GM18498 (cell line): Measurements from ENCODE around the gene KLRC2.
"Not testable (repeated sequence)": the region's sequence is repeated elsewhere in the genome, so short reads cannot be mapped to it uniquely, and the experiment has no call there.

Experiments used
- ATAC-seq: cut with Tn5 transposase; IDR thresholded peaks from one replicate; pipeline ENCODE4 v1.9.1; 2021; ENCODE audit warnings: mild to moderate bottlenecking, moderate library complexity; ENCODE audit not compliant: unreplicated experiment

The KLRC2 gene

DNA sequence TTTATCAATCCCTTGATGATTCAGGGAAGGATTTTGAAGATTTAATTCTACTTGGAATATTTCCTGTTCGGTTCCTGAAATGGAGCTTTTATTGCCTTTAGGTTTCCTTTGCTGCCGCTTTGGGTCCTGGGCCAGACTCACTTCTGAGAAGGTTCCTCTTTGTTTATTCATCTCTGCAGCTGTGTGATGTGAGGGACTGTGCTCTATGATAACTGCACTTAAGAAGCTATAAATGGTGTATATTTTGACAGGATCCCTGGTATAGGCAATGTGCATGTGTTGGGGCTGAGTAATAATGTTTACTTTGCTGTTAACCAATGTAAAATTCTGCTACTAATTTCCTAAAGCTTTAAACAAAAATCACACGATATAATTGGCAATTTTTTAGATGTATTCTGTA is at the start of gene KLRC2:
KLRC2 (minus strand) TSS at position 195 of the 400 bp plus-strand sequence; CDS start at position 171, 24 bp downstream.
- not testable (repeated sequence) for ATAC-seq

DNA sequence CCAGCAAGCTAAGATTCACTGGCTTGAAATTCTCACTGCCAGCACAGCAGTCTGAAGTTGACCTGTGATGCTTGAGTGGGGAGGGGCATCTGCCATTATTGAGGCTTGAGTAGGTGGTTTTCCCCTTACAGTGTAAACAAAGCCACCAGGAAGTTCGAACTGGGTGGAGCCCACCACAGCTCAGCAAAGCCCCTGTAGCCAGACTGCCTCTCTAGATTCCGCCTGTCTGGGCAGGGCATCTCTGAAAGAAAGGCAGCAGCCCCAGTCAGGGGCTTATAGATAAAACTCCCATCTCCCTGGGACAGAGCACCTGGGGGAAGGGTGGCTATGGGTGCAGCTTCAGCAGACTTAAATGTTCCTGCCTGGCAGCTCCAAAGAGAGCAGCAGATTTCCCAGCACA is 46.1 kb upstream of the KLRC2 start:
- ATAC-seq = not testable (repeated sequence)

DNA sequence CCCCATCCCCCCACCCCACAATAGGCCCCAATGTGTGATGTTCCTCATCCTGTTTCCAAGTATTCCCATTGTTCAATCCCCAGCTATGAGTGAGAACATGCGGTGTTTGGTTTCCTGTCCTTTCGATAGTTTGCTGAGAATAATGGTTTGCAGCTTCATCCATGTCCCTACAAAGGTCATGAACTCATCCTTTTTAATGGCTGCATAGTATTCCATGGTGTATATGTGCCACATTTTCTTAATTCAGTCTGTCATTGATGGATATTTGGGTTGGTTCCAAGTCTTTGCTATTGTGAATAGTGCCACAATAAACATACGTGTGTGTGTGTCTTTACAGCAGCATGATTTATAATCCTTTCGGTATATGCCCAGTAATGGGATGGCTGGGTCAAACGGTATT is 37.0 kb upstream of the KLRC2 start:
- not testable (repeated sequence) for ATAC-seq

DNA sequence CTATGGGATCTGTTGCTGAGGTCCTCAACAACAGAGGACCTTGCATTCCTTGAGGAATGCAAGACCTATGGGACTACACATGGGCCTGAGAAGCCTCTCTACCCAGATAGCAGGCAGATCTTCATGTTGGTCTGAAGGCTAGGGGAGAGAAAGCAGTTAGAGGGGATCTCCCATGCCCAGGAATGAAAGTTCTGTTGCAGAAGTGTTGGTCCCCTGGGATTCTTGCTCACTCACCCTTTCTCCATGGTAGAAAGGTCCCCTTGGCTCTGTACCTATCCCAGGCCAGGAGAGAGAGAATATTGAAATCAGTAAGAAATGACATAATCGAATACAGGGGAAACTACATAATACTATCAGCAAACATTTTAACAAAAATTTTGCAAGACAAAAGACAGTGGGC is 33.9 kb upstream of the KLRC2 start:
- ATAC-seq = no peak

DNA sequence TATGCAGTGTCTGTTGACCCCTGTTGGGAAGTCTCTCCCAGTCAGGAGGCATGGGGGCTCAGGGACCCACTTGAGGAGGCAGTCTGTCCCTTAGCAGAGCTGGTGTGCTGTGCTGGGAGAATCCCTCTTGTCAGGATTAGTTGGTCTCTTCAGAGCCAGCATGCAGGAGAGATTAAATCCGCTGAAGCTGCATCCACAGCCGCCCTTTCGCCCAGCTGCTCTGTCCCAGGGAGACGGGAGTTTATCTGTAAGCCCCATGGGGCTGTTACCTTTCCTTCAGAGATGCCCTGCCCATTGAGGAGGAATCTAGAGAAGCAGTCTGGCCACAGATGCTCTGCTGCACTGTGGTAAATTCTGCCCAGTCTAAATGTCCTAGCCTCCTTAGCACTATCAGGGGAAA is 30.5 kb upstream of the KLRC2 start:
- no peak for ATAC-seq

DNA sequence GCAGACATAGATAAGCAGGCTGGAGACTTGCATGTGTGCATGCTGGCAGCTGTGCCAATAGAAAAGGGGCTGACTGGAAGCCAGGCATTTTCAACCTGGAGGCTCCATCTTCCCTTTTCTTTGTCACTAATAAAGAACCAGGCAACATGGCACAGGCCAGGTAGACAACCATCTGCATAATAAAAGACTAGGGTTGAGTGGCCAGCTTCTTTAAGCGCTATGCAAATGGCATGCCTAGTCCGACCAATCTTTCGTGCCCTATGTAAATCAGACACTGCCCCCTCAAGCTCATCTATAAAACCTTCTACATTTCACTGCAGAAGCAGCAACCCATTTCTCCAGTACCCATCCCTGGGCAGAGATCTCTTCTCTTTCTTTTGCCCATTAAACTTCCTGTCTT is 21.9 kb upstream of the KLRC2 start:
- no peak for ATAC-seq

DNA sequence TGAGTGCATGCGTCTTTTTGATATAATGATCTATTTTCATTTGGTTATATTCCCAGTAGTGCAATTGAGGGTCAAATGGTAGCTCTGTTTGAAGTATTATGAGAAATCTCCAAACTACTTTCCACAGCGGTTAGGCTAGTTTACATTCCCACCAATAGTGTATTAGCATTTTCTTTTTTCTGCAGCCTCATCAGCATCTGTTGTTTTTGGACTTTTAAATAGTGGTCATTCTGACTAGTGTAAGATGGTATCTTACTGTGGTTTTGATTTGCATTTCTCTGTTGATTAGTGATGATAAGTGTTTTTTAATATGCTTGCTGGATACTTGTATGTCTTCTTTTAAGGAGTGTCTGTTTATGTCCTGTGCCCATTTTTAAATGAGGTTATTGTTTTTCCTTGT is 21.0 kb upstream of the KLRC2 start:
- no peak for ATAC-seq

DNA sequence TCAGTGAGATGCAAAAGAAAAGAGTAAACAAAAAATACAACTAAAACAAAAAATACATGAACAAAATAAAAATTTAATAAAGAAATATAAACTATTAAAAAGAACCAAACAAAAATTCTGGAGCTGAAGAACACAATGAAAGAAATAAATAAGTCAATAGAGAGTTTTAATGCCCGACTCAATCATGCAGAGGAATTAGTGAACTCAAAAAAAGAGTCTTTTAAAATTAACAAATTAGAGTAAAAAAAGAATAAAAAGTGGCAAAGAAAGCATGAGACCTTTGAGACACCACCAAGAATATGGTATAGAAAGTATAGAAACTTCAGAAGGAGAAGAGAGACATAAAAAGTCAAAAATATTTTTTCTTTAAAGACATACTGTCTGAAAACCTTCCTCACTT is 20.0 kb upstream of the KLRC2 start:
- no peak for ATAC-seq

DNA sequence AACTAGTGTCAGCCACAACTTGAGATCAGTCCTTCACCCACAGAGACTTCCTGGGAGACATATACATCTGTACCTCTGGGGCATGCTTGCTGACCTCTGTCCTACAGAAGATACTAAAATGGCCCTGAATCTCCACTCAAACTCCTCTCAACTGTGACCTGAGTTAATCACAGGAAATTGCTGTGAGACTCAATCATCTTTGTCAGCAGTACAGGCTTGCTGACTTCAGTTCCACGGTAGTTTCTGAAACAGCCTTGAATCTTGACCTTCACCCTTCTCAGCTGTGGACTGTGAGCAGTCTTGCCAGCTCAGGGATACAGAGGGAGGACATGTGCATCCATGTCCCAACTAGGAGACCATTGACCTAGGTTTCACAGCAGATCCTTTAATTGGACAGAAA is 18.7 kb upstream of the KLRC2 start:
- ATAC-seq = no peak

DNA sequence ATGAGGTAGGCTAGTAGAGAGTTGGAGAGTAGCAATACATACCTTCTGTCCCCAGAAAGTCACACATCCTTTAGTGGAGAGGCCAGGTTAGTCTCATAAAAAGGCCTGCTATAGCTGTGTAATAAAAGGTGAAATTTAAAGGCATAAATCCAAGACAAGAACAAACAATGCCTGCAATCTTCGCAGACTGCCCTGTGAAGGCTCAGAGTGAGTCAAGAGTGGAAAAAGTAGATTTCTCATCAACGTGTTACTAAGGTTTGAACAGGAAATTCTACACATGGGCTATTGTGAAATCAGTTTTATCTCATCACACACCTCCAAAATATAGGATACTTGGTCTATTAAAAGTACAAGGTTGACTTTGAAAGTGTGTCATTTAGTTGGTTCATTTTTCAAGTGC is 17.3 kb upstream of the KLRC2 start, which contains the start of gene KLRC1:
KLRC1 (minus strand) TSS at position 222 of the 400 bp plus-strand sequence. CDS start 2,221 bp downstream, outside the sequence.
- ATAC-seq = no peak

DNA sequence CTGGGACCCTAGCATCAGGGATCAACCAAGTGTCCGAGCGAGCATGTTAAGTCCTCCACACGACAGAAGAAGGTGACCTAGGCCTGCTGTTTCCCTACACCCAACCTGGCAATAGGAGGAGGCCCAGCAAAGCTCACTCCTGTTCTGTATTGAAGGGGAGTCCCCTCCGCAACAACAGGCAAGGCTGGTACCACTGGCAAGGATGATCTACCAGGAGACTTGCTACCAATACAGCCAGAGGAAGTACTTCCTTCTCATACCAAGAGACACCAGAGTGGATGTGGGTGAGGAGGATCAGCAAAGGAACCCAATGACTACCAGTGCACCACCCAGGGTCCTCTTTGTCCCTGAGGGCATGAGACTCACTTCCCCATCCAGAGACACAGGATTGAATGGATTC is 12.4 kb upstream of the KLRC2 start:
- no peak for ATAC-seq

DNA sequence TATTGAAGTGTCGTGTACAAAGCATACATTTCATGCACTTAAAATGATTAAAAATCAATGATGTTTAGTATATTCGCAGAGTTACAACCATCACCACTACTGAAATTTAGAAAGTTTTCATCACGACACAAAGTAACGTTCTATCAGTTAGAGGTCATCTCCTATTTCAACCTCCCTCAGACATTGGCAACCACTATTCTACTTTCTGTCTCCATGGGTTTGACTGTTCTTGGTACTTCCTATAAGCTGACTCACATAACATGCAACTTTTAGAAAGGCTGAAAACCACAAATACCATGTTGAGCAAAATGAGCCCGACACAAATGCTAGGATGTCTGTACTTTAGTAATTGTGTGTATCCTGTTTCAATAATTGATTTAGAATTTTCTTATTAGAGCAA is 10.2 kb upstream of the KLRC2 start:
- ATAC-seq = not testable (repeated sequence)

DNA sequence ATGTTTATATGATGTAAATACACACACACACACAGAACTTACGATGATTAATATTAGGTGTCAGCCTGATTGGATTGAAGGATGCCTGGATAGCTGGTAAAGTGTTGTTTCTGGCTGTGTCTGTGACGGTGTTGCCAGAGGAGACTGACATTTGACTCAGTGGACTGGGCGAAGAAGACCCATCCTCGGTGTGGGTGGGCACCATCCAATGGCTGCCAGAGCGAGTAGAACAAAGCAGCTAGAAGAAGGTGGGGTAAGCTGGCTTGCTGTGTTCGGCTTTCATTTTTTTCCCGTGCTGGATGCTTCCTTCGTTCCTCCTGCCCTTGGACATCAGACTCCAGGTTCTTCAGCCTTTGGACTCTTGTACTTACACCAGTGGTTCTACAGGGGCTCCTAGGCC is 5.3 kb upstream of the KLRC2 start:
- not testable (repeated sequence) for ATAC-seq

DNA sequence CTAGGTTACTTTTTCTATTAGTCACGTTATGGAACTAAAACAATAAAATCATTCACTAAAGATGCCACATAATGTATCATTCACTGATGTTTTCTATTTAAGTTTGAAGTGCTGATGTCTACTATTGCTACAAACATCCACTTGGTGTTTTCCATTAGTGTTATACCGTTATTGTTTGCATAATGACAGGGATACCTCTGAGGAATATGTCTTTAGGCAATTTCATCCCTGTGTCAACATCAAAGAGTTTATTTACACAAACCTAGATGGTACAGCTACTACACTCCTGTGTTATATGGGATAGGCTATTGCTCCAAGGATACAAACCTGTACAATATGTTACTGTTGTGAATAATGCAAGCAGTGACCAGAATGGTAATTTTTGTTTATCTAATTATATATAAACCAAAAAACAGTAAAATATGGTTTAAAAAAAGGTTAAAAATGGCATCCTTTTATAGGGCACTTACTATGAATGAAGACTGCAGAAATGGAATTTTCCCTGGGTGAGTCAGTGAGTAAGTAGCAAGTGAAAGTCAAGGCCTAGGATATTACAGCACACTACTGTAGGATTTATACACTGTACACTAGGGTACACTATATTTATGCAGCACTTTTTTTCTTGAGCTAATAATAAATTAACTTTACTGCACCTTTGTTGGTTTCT is 3.9 kb upstream of the KLRC2 start:
- not testable (repeated sequence) for ATAC-seq

DNA sequence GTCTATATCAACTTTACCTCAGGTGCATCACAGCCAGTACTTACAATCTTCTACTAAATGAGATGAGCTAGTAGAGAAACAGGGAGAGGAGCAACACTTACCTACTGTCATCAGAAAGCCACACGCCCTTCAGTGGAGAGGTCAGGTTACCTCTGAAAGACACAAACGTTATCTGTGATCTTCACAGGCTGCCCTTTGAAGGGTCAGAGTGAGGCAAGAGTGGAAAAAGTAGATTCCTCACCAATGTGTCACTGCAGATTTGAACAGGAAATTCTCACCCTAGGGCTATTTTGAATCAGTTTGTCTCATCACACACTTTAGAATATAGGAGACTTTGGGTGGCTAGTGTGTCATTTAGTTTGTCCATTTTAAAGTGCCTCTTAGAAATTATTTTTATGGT is 1.8 kb upstream of the KLRC2 start:
- ATAC-seq = not testable (repeated sequence)

DNA sequence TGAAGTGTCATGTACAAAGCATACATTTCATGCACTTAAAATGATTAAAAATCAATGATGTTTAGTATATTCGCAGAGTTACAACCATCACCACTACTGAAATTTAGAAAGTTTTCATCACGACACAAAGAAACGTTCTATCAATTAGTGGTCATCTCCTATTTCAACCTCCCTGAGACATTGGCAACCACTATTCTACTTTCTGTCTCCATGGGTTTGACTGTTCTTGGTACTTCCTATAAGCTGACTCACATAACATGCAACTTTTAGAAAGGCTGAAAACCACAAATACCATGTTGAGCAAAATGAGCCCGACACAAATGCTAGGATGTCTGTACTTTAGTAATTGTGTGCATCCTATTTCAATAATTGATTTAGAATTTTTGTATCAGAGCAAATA is 5.2 kb downstream of the KLRC2 start:
- not testable (repeated sequence) for ATAC-seq

DNA sequence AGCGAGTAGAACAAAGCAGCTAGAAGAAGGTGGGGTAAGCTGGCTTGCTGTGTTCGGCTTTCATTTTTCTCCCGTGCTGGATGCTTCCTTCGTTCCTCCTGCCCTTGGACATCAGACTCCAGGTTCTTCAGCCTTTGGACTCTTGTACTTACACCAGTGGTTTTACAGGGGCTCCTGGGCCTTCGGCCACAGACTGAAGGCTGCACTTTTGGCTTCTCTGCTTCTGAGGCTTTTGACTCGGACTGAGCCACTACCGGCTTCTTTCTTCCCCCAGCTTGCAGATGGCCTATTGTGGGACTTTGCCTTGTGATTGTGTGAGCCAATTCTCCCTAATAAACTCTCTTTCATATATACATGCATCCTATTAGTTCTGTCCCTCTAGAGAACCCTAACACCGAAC is 9.9 kb downstream of the KLRC2 start:
- ATAC-seq = not testable (repeated sequence)

DNA sequence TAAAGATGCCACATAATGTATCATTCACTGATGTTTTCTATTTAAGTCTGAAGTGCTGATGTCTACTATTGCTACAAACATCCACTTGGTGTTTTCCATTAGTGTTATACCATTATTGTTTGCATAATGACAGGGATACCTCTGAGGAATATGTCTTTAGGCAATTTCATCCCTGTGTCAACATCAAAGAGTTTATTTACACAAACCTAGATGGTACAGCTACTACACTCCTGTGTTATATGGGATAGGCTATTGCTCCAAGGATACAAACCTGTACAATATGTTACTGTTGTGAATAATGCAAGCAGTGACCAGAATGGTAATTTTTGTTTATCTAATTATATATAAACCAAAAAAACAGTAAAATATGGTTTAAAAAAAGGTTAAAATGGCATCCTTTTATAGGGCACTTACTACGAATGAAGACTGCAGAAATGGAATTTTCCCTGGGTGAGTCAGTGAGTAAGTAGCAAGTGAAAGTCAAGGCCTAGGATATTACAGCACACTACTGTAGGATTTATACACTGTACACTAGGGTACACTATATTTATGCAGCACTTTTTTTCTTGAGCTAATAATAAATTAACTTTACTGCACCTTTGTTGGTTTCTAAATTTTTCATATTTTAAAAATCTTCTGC is 11.4 kb downstream of the KLRC2 start:
- not testable (repeated sequence) for ATAC-seq

DNA sequence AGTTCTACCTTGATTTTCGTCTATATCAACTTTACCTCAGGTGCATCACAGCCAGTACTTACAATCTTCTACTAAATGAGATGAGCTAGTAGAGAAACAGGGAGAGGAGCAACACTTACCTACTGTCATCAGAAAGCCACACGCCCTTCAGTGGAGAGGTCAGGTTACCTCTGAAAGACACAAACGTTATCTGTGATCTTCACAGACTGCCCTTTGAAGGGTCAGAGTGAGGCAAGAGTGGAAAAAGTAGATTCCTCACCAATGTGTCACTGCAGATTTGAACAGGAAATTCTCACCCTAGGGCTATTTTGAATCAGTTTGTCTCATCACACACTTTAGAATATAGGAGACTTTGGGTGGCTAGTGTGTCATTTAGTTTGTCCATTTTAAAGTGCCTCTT is 13.7 kb downstream of the KLRC2 start:
- ATAC-seq = not testable (repeated sequence)

DNA sequence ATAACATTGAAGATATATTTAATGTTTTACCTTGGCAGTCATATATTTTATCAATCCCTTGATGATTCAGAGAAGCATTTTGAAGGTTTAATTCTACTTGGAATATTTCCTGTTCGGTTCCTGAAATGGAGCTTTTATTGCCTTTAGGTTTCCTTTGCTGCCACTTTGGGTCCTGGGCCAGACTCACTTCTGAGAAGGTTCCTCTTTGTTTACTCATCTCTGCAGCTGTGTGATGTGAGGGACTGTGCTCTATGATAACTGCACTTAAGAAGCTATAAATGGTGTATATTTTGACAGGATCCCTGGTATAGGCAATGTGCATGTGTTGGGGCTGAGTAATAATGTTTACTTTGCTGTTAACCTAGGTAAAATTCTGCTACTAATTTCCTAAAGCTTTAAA is 15.5 kb downstream of the KLRC2 start, which contains the start of gene KLRC3:
KLRC3 (minus strand) TSS at position 262 of the 400 bp plus-strand sequence; CDS start at position 217, 45 bp downstream.
- not testable (repeated sequence) for ATAC-seq

DNA sequence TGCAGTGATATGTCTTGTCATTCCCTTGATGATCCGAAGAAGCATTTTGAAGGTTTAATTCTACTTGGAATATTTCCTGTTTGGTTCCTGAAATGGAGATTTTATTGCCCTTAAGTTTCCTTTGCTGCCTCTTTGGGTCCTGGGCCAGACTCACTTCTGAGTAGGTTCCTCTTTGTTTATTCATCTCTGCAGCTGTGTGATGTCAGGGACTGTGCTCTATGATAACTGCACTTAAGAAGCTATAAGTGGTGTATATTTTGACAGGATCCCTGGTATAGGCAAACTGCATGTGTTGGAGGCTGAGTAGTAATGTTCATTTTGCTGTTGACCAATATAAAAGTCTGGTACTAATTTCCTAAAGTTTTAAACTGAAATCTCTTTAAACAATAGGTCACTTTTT is 26.4 kb downstream of the KLRC2 start, which contains the start of gene KLRC4:
KLRC4 (minus strand) TSS at position 366 of the 400 bp plus-strand sequence; CDS start at position 184, 182 bp downstream.
- no peak for ATAC-seq

DNA sequence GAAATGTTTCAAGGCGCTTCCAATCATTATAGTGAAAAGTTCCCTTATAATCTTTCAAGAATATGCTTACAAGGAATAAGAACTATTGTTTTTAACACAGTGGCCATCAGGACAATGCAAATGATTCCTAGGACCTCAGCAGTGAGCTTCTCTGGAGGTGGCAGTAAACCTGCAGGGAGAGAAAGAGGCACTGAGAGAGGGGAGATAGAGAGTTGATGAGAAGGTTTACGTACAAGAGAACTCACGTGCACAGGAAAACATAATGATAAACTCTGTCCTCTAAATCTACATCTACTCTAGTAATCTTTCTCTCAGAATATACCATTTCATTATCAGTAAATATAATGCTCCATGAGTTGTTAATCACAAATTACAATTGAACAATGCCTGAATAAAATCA is 27.0 kb downstream of the KLRC2 start:
- no peak for ATAC-seq
